Fibroblast of mammary gland (primary cell): ENCODE measurements around the gene SCUBE1.

Experiments used
- DNase-seq: peaks from one replicate; pipeline ENCODE4 v3.0.0-alpha.2; 2010; ENCODE audit warnings: low read depth
- H3K4me3 ChIP-seq: 2 replicates; pipeline ENCODE4 v1.5.1; 2011; ENCODE audit warnings: low read depth, mild to moderate bottlenecking, low read length, moderate library complexity; ENCODE audit not compliant: control insufficient read depth
- TF ChIP-seq, protein P1 (sequence below): conservative IDR thresholded peaks from 2 replicates; pipeline ENCODE4 v1.5.1; 2011; ENCODE audit warnings: low read depth, low read length, inconsistent platforms; ENCODE audit not compliant: control insufficient read depth, insufficient read depth

Gene SCUBE1

DNA sequence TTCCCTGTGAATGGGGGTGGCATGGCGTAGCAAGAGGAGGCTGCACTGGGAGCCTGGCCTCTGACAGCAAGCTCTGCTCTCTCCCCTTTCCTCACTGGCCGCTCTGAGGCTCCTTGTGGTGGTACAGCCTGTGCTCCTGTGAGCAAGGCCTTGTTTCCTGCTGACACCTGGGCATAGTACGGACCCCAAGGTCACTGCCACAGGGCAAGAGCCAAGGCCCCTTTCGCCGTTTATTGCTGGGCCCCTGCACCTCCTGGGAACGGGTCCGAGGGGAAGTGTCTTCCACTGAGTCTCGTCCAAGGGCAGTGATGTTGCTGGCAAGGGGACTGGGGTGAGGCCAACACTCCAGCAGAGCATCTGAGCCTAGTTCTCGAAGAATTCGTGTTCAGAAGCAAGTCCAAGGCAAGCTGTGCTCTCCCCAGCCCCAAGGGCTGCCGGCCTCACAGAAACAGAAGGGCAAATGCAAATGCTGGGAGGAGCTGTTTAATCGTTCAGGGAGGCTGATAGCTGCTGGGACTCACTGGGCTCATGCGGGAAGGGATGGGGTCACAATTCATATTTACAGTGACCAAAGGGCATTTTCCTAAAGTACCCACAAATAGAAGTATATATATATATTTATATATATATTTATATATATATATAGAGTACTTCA lies 140.3 kb downstream of the SCUBE1 start:
- DNase-seq, result no peak
- TF ChIP-seq, protein P1, sequence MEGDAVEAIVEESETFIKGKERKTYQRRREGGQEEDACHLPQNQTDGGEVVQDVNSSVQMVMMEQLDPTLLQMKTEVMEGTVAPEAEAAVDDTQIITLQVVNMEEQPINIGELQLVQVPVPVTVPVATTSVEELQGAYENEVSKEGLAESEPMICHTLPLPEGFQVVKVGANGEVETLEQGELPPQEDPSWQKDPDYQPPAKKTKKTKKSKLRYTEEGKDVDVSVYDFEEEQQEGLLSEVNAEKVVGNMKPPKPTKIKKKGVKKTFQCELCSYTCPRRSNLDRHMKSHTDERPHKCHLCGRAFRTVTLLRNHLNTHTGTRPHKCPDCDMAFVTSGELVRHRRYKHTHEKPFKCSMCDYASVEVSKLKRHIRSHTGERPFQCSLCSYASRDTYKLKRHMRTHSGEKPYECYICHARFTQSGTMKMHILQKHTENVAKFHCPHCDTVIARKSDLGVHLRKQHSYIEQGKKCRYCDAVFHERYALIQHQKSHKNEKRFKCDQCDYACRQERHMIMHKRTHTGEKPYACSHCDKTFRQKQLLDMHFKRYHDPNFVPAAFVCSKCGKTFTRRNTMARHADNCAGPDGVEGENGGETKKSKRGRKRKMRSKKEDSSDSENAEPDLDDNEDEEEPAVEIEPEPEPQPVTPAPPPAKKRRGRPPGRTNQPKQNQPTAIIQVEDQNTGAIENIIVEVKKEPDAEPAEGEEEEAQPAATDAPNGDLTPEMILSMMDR, result no peak
- no peak overlapping the region for H3K4me3 ChIP-seq

DNA sequence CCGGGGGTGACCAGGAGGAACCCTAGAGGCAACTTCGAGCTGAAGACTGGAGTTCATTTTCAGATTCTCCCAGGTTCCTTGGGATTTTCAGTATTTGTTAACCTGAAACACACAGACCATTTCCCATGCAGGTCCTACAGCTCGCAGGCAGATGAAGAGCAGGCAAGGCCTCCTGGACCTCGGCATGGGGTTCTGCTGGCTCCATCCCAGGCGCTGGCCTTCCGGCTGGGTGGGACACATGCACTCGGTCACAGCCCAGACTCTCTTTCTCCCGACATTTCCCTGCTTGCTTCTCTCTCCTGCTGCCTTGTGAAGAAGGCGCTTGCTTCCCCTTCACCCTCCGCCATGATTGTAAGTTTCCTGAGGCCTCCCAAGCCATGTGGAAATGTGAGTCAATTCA lies 140.8 kb downstream of the SCUBE1 start:
- TF ChIP-seq, protein P1, result no peak
- H3K4me3 ChIP-seq, result no peak overlapping the region
- DNase-seq, result no peak

DNA sequence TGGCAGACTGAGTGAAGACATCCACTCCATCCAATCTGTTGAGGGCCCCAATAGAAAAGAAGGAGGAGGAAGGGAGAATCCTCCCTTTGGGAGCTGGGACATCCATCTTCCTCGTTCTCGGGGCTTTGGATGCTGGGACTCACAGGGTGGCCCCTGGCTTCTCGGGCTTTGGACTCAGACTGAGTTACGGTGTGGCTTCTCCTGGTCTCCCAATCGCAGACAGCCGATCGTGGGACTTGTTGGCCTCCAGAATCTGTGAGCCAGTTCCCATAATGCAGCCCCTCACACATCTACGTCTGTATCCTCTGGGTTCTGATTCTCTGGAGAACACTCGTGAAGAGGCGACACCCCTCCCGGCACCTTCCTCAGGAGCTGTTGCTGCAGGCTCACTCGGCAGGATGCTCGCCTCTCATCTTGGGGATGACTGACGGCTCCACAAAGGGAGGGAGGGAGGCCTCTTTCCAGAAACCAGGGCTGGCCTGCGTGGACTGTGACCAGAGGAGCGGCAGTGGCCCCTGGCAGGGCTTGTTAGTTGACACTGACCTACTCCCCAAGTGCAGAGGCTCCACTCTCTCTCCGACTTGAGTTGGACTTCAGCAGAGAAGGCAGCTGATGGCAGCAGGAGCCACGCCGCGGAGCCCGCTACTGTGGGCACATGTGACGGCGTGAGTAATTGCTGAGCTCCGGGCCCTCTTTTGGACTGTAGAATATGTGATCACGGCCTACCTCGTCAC lies 141.5 kb downstream of the SCUBE1 start:
- TF ChIP-seq, protein P1, result no peak
- no peak for DNase-seq
- H3K4me3 ChIP-seq, result no peak overlapping the region

DNA sequence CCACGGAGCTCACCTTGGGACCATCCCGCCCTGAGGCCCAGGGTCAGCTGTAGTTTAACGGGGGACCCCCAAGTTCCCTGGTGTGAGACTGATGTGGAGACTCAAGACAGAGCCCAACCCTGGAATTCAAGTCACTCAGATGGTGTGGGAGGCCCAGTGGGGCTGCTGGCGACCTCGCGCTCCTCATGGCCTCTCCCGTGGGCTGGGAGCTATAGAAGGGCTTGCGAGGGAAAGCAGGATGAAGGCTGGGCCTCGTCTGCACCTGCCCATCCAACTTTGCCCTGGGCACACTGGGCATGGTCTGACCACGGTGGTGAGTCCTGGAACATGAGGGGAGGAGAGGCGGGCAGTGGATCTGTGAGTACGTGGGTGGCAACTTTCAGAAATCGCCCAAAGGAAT lies 142.6 kb downstream of the SCUBE1 start:
- TF ChIP-seq, protein P1, result no peak
- no peak overlapping the region for H3K4me3 ChIP-seq
- no peak for DNase-seq

DNA sequence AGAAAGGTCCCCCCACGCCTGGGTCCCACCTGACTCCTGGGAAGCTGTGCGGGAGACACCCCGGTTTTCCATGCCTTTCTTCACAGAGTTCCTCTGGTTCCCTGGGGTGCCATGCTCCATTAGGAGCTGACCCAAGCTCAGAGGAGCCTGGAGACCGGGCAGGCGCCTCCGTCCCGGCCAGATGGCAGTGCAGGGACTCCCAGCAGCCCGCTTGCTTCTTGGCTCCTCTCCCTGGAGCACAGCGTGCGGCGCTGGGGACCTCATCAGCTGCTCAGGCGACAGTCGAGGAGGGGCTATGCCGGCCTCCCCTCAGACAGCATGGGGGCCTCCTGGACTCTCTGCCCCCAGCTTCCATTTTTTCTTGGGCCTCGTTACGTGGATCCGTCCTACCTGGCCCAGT lies 143.1 kb downstream of the SCUBE1 start:
- TF ChIP-seq, protein P1, result no peak
- DNase-seq, result no peak
- H3K4me3 ChIP-seq, result no peak overlapping the region

DNA sequence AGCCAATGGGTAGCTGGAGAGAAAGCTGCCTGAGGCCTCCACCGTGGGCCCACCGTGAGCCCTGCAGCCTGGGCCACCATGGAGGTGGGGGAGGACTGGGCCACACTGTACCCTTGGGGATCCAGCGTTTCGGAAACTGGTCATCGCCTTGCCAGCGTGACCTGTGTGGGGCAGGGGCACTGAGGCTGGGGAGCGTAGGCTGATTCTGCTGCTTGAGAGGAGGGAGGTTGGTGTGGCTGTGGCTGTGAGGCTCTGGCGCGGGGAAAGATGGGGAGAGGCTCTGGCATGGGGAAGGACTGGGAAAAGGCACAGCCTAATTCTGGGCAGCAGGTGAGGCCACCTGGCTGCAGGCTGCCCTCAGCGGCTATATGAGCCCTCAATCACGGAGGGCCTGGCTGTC lies 143.6 kb downstream of the SCUBE1 start:
- TF ChIP-seq, protein P1, result no peak
- no peak overlapping the region for H3K4me3 ChIP-seq
- DNase-seq, result no peak

DNA sequence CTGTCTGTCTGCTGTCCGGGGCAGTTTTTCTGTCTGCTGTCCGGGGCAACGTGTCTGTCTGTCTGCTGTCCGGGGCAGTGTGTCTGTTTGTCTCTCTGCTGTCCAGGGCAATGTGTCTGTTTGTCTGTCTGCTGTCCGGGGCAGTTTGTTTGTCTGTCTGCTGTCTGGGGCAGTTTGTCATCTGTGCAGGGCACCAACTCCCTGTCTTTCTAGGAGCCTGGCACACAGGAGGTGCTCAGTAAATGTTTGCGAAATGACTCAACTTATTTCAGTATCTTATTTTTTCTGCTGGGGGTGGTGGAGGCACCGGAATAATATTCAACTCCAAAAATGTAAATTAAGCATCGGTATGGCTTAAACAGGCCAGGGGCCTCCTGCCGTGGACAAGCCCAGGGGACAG lies 144.2 kb downstream of the SCUBE1 start:
- H3K4me3 ChIP-seq, result no peak overlapping the region
- no peak for DNase-seq
- TF ChIP-seq, protein P1, result no peak
